Lower leg skin (tissue), 3 donors: Measurements from ENCODE around the gene ITGB3.

Experiments
- POLR2A ChIP-seq, 2 donors: fragments of 450-650 bp; IDR thresholded peaks; one replicate each; pipeline ENCODE4 v1.6.1; 2016 to 2017; ENCODE audit warnings: antibody characterized with exemption in 2 of 2, mild to moderate bottlenecking in 1 of 2, moderate library complexity in 1 of 2
- TF ChIP-seq, protein P1 (sequence below), 3 donors: fragments of 450-650 bp; IDR thresholded peaks; one replicate each; pipeline ENCODE4 v1.5.1; 2016; ENCODE audit warnings: antibody characterized with exemption in 3 of 3, mild to moderate bottlenecking in 3 of 3, moderate library complexity in 2 of 3

DNA sequence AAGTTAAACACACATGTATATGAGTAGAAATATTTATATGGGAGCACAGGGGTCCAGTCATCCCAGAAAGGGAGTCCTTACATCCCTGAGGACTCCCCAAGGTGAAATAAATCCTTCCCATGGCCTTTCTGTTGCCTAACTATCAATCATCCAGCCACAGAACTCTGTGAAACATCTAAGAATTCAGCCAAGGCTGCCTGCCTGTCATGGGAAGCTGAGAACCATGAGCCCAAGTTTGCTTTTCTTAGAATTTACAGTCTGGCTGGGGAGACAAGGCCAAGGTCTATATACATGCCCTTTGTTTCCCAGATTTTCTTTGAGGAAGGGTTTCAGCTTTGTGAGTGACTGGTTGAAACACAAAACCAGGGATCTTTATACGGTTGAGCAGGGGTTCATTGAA, 28.7 kb upstream of the ITGB3 start:
- TF ChIP-seq, protein P1, sequence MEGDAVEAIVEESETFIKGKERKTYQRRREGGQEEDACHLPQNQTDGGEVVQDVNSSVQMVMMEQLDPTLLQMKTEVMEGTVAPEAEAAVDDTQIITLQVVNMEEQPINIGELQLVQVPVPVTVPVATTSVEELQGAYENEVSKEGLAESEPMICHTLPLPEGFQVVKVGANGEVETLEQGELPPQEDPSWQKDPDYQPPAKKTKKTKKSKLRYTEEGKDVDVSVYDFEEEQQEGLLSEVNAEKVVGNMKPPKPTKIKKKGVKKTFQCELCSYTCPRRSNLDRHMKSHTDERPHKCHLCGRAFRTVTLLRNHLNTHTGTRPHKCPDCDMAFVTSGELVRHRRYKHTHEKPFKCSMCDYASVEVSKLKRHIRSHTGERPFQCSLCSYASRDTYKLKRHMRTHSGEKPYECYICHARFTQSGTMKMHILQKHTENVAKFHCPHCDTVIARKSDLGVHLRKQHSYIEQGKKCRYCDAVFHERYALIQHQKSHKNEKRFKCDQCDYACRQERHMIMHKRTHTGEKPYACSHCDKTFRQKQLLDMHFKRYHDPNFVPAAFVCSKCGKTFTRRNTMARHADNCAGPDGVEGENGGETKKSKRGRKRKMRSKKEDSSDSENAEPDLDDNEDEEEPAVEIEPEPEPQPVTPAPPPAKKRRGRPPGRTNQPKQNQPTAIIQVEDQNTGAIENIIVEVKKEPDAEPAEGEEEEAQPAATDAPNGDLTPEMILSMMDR (IDR thresholded peaks at IDR 0.05), result no peak
- TF ChIP-seq POLR2A (IDR thresholded peaks at IDR 0.05), result no peak
